DND-41 (cell line): ENCODE data around the gene ITPRIPL2.

Experiments
- ATAC-seq: fragments of 200-7000 bp; cut with Tn5 transposase; 3 replicates; pipeline ENCODE4 v1.9.1; 2021; ENCODE audit warnings: low read depth; ENCODE audit not compliant: insufficient read depth
- DNase-seq: peaks from one replicate; pipeline ENCODE4 v3.0.0-alpha.2; 2020
- H2AFZ ChIP-seq: 2 replicates; pipeline ENCODE4 v1.6.0; 2012; ENCODE audit warnings: low read depth, low read length
- H3K27ac ChIP-seq: 2 replicates; pipeline ENCODE4 v1.5.1; 2012; ENCODE audit warnings: low read length, inconsistent platforms
- H3K27me3 ChIP-seq: fragments of 200-600 bp; sonication (generic); 2 replicates; pipeline ENCODE4 v1.6.0; 2012; ENCODE audit warnings: low read length, mild to moderate bottlenecking, inconsistent platforms; ENCODE audit not compliant: insufficient read depth, poor library complexity
- H3K36me3 ChIP-seq: 2 replicates; pipeline ENCODE4 v1.5.1; 2012; ENCODE audit warnings: low read length, inconsistent platforms; ENCODE audit not compliant: insufficient read depth
- H3K4me1 ChIP-seq: 2 replicates; pipeline ENCODE4 v1.5.1; 2012; ENCODE audit warnings: mild to moderate bottlenecking, low read length; ENCODE audit not compliant: insufficient read depth
- H3K4me2 ChIP-seq: 2 replicates; pipeline ENCODE4 v1.6.0; 2012; ENCODE audit warnings: mild to moderate bottlenecking, moderate library complexity, low read length, inconsistent platforms; ENCODE audit not compliant: insufficient read depth
- H3K4me3 ChIP-seq, 2 experiments: fragments of 200-600 bp in 1 of 2; shearing (Covaris generic) in 1 of 2; 2 replicates each; pipeline ENCODE4 v1.5.1; 2012 to 2016; ENCODE audit warnings: inconsistent platforms in 2 of 2, low read length in 2 of 2, mild to moderate bottlenecking in 2 of 2, low read depth in 1 of 2, moderate library complexity in 1 of 2
- H3K79me2 ChIP-seq: 2 replicates; pipeline ENCODE4 v1.6.0; 2012; ENCODE audit warnings: low read length, inconsistent platforms; ENCODE audit not compliant: insufficient read depth
- H3K9ac ChIP-seq: 2 replicates; pipeline ENCODE4 v1.6.0; 2012; ENCODE audit warnings: low read depth, mild to moderate bottlenecking, inconsistent platforms, low read length, moderate library complexity
- H3K9me3 ChIP-seq: 2 replicates; pipeline ENCODE4 v1.5.1; 2012; ENCODE audit warnings: low read length, moderate library complexity, mild to moderate bottlenecking, inconsistent platforms; ENCODE audit not compliant: insufficient read depth, severe bottlenecking
- H4K20me1 ChIP-seq: 2 replicates; pipeline ENCODE4 v1.6.0; 2012; ENCODE audit warnings: low read length; ENCODE audit not compliant: insufficient read depth
- EZH2 ChIP-seq: IDR thresholded peaks from 3 replicates; pipeline ENCODE4 v1.6.1; 2012; ENCODE audit warnings: borderline replicate concordance, low read depth, mild to moderate bottlenecking, moderate library complexity, low read length, inconsistent platforms; ENCODE audit not compliant: severe bottlenecking
- TF ChIP-seq, protein P1 (sequence below): IDR thresholded peaks from 2 replicates; pipeline ENCODE4 v1.5.1; 2012; ENCODE audit warnings: borderline replicate concordance, low read length, moderate library complexity, mild to moderate bottlenecking; ENCODE audit not compliant: poor library complexity, severe bottlenecking; ENCODE audit errors: extremely low read depth

The ITPRIPL2 gene

GRCh38 chr16:19068237-19068815 lies 45.4 kb upstream of the ITPRIPL2 start:
- ATAC-seq (no peak), DNase-seq (peak; percentile 8)
- Histone ChIP-seq H4K20me1 (no peaks in the 10 kb centered on the region), H3K4me3 (peak overlapping the region; percentile 67 to 70), H3K27me3 (no peaks in the 10 kb centered on the region), H2AFZ (peak overlapping the region; percentile 78), H3K9me3 (no peaks in the 10 kb centered on the region), H3K4me1 (peaks cover 25% of the 10 kb centered on the region), H3K36me3 (peaks cover 6% of the 10 kb centered on the region), H3K79me2 (peaks cover 14% of the 10 kb centered on the region), H3K9ac (peak overlapping the region; percentile 86), H3K27ac (peak overlapping the region; percentile 96), H3K4me2 (peak overlapping the region; percentile 65)
- TF ChIP-seq EZH2 = no peak
- TF ChIP-seq, protein P1, sequence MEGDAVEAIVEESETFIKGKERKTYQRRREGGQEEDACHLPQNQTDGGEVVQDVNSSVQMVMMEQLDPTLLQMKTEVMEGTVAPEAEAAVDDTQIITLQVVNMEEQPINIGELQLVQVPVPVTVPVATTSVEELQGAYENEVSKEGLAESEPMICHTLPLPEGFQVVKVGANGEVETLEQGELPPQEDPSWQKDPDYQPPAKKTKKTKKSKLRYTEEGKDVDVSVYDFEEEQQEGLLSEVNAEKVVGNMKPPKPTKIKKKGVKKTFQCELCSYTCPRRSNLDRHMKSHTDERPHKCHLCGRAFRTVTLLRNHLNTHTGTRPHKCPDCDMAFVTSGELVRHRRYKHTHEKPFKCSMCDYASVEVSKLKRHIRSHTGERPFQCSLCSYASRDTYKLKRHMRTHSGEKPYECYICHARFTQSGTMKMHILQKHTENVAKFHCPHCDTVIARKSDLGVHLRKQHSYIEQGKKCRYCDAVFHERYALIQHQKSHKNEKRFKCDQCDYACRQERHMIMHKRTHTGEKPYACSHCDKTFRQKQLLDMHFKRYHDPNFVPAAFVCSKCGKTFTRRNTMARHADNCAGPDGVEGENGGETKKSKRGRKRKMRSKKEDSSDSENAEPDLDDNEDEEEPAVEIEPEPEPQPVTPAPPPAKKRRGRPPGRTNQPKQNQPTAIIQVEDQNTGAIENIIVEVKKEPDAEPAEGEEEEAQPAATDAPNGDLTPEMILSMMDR = no peak

DNA sequence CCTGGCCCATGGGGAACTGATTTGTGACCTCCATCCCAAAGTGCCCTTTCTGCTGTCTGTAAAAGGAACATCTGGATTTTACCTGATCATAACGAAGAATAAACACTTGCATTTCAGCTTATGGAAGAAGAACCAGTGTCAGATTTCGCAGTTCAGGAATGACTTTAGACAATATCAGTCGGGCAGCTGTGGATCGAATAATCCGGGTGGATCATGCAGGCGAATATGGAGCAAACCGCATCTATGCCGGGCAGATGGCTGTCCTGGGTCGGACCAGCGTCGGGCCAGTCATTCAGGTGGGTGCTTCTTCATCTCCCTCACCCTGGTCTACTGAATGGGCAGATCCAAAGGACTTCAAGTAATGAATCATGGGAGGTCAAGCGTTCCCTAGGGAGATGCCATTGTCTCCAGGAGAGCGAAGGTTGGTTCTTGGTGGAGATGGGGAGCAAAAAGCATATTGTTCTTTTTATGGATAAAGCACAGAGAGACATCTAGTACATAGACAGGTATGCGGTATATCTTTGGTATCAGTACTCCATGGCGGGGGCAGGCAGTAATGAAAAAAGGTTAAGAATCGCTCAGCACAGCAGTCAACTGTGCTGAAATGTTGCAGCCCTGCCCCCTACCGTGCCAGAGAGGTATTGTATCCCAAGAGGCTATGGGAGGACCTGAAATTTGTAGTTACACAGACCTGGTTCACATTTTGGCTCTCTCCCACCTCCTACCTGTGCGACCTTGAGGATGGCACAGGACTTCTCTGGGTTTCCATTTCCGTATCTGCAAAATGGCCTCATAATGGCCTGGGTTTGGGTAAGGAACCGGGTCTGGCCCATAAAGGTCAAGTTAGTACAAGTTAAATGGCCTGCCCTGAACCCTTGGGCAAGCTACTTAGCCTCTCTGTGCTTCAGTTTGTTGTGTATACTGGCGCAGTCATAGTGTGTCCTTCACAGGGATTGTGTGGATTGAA lies 41.7 kb upstream of the ITPRIPL2 start:
- H3K9ac ChIP-seq = no peak overlapping the region
- no peak for TF ChIP-seq EZH2
- TF ChIP-seq, protein P1 = peak; percentile 76
- DNase-seq = peak; percentile 56
- H3K4me1 ChIP-seq = peaks cover 17% of the 10 kb centered on the region
- H3K27me3 ChIP-seq = no peaks in the 10 kb centered on the region
- H3K79me2 ChIP-seq = peaks cover 14% of the 10 kb centered on the region
- peaks cover 22% of the 10 kb centered on the region for H3K36me3 ChIP-seq
- H3K4me2 ChIP-seq = no peak overlapping the region
- ATAC-seq = 0 out of 3 replicates have a peak, but pooled peaks have one; percentile 13
- H4K20me1 ChIP-seq = no peaks in the 10 kb centered on the region
- H3K9me3 ChIP-seq = no peaks in the 10 kb centered on the region
- no peak overlapping the region for H3K4me3 ChIP-seq
- no peak overlapping the region for H3K27ac ChIP-seq
- no peak overlapping the region for H2AFZ ChIP-seq

DNA sequence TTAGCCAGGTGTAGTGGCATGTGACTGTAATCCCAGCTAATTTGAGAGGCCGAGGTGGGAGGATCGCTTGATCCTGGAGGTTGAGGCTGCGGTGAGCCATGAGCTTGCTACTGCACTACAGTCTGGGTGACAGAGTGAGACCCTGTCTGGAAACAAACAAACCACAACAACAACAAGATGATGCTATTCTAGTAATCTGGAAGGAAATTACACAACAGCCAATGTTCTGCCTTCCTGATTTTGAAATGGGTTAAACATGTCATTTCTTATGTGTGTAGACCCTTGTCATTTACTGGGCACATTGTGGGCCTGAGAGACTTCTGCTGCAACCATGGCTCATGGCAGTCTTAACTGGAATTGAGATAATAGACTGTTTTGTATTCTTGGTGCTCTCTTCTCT lies 40.4 kb upstream of the ITPRIPL2 start:
- TF ChIP-seq EZH2 = no peak
- TF ChIP-seq, protein P1 = no peak
- Histone ChIP-seq H3K36me3 (peaks cover 26% of the 10 kb centered on the region), H3K9me3 (no peaks in the 10 kb centered on the region), H2AFZ (no peak overlapping the region), H3K4me3 (no peak overlapping the region), H3K4me2 (no peak overlapping the region), H3K9ac (no peak overlapping the region), H3K79me2 (peaks cover 8% of the 10 kb centered on the region), H3K27me3 (no peaks in the 10 kb centered on the region), H4K20me1 (no peaks in the 10 kb centered on the region), H3K4me1 (peaks cover 13% of the 10 kb centered on the region), H3K27ac (no peak overlapping the region)
- DNase-seq = no peak
- no peak for ATAC-seq
